Measurements from ENCODE around the gene RUFY3.

DNA sequence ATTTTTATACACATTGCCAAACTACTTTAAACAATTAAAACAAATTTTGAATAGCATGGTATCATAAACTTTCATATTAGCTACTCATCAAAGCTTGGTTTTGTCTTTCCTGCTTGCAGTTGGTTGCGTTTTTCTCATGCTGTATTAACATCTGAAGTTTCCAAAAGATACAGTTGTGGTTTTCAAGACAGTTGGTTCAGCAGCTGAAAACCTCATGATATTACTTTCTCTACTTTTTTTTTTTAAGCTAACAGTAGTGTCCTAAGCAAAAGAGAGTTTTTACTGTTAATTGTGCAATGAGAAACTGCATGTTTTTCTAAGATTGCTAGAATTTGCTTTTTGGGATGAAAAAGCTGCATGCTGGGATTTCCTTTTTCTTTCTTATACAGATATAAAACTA lies 15.2 kb downstream of the RUFY3 start:
- TF ChIP-seq CTCF (IDR thresholded peaks at IDR 0.05 in 2 of 3, conservative IDR thresholded peaks at IDR 0.05 in 1 of 3; ENCODE audit: borderline replicate concordance in 1 of 3, insufficient read depth in 1 of 3, low read depth in 2 of 3, low read length in 2 of 3): no peak
- no peak for TF ChIP-seq POLR2AphosphoS5 (IDR thresholded peaks at IDR 0.05; ENCODE audit: low read depth, low read length)
- no peak for TF ChIP-seq ELF1 (IDR thresholded peaks at IDR 0.05; ENCODE audit: borderline replicate concordance, low read depth)
- TF ChIP-seq YY1 (IDR thresholded peaks at IDR 0.05; ENCODE audit: extremely low read depth, insufficient replicate concordance, low read depth, low read length): no peak
- TF ChIP-seq POLR2A (IDR thresholded peaks at IDR 0.05; ENCODE audit: borderline replicate concordance, extremely low read depth, insufficient read depth, insufficient read length): no peak

Measured in HCT116 (cell line).